GM18508 (cell line): ENCODE data around the gene COG7.
"Not testable (repeated sequence)": the region's sequence is repeated elsewhere in the genome, so short reads cannot be mapped to it uniquely, and the experiment has no call there.

Source experiments
- ATAC-seq: cut with Tn5 transposase; IDR thresholded peaks from one replicate; pipeline ENCODE4 v1.9.1; 2021; ENCODE audit warnings: moderate number of reproducible peaks; ENCODE audit not compliant: insufficient read depth, unreplicated experiment

The COG7 gene

DNA sequence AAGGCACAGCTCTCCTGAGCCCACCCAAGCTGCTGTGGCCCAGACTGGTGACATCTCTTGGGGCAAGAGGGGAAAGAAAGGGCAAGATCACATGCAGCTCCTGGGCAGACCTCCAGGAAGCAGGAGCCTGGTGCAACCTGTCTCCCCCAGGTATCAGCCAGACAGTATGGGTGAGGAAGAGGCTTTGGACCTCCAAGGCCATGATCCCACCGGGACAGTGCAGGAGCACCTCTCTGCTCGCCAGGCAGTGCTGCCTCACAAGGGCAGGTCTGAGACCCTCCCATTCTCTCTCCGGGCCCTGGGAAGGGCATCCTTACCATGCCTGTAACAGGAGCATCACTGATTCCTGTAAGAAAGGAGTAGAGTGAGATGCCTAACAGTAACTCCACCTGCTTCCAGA lies 25.6 kb upstream of the COG7 start:
- no peak for ATAC-seq

DNA sequence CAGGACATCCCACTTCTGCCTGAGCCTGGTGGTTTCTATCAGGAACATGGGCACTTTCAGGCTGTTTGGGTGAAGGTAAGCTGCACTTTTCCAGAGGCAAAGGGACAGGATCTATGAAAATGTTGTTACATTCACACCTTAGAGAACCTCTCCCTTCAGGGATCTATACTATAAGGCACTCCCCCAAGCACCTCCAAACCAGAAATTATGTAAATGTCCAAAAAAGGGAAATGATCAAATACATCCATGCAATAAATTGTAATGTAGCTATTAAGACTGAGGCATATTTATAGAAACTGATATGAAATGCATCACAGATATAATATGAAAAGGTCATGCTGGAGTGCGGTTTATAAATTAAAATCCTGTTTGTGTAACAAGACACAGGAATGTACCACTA lies 23.3 kb upstream of the COG7 start:
- no peak for ATAC-seq

DNA sequence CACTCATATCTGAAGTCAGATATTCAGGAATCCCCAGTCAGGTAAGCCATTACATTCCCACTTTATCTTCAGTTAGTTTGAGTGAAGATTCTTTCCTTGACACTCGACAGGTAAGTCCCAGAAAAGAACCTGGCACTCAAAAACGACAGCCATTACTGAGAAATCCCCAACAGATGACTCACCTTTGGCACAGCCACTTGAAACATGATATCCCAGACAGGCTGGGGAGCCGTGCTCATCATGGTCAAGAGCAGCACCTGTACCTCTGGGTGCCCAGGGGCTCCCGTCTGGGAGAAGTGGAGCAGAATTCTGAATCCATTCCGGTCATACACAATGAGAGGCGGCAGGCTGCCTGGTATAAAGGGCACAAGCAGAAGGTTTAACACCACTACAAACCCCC lies 16.8 kb upstream of the COG7 start:
- ATAC-seq, result no peak

- no peak for ATAC-seq
These were observed 13.3 kb upstream of the COG7 start for GRCh38 chr16:23466162-23466885.

DNA sequence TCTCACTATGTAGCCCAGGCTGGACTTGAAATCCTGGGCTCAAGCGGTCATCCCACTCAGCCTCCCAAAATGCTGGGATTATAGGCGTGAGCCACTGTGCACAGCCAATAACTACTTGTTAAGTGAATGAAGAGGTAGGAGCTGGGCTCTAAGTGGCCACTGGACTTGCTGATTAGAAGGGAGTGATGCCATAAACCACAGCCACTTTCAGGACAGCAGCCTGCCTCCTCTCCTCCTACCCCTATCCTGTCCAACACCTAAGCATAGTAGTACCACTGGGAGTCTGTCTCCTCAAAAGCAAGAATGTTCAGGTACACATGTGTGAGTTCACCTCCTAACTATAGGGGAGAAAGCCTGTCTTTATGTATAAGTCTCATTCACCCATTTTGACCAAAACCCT lies 12.2 kb upstream of the COG7 start:
- no peak for ATAC-seq

- ATAC-seq, result no peak
These were observed 11.2 kb upstream of the COG7 start for GRCh38 chr16:23464196-23464595.

DNA sequence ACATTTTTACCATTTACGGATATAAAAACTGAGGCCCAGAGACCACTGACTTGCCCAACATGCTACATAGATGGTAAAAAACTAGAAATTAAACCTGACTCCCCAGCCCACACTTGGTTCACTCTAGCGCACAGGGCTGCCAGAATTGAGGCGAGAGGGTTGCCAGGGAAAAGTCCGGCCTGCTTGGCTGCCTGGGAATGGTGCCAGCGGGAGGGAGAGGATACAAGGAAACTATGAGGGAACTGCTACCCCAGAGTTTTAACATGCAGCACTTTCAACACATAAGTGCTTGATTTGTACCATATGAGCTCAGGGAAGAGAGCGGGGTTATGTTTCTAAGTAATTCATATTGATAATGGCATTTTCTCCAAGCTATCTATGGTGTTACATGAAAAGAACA lies 10.0 kb upstream of the COG7 start:
- ATAC-seq, result not testable (repeated sequence)

GRCh38 chr16:23453338-23454052 lies 506 bp upstream of the COG7 start:
- ATAC-seq, result no peak

GRCh38 chr16:23452221-23452571 lies 793 bp downstream of the COG7 start:
- ATAC-seq, result no peak

DNA sequence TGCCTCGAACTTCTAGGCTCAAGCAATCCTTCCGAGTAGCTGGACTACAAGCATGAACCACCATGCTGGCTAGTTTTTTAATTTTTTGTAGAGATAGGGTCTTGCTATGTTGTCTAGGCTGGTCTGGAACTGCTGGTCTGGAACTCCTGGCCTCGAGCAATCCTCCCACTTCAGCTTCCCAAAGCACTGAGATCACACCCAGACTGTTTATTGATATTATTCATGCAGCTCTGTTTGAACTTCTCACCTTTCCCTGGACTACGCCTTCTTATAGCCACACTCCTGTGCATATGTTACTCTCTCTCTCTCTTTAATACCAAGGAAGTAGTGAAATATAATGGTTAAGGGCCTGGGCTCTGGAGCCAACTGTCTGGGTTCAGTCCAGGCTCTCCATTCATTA lies 4.6 kb downstream of the COG7 start:
- ATAC-seq, result no peak

DNA sequence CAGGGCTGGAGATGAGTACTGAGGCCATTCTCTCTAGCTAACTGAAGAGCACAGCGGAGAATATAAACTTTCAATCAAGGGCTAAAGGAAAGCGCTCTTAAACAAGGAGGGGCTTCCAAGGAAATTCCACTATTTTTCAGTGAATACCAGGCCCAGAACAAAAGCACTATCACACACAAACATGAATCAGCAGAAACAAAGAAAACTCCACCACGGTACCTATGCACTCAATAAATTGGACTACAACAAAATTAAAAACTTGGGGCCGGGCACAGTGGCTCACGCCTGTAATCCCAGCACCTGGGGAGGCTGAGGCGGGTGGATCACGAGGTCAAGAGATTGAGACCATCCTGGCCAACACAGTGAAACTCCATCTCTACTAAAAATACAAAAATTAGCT lies 15.4 kb downstream of the COG7 start:
- not testable (repeated sequence) for ATAC-seq

- no peak for ATAC-seq
These were observed 16.0 kb downstream of the COG7 start for GRCh38 chr16:23436951-23437350.

DNA sequence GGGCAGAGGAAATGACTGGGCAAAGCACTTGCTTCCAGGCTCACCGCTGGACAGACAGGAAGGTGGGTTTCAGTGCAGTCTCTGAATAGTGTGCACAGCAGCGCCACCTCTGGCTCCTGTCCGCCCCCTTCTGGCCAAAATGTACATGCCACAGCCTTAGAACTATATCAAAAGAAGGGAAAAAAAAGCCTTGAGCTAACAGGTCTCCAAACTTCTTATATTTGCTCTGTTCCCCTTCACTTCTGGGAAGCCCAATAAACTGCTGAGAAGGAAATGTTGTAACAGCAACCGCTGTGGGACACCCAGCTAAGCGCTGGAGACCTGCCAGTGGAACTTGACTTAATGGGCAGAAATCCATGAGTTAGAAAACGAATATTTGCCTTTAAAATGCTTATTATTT lies 17.5 kb downstream of the COG7 start:
- no peak for ATAC-seq

DNA sequence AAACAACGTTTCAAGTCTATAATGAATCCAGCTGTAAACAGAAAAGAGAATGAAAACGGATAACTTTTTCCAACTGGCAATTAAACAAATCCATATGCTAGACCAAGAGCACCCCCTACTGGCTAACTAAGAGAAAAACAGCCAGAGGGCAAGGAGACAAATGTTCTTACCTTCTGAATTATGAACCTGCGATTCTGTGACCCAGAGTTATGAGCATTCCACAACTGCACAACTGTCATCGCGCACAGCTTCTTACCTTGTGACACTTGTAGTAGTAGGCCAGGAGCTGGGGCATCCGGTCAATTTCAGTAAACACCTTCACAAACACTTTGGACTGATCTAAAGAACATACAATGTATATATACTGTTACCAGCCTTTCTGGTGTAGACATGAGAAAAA lies 18.6 kb downstream of the COG7 start:
- ATAC-seq, result no peak

DNA sequence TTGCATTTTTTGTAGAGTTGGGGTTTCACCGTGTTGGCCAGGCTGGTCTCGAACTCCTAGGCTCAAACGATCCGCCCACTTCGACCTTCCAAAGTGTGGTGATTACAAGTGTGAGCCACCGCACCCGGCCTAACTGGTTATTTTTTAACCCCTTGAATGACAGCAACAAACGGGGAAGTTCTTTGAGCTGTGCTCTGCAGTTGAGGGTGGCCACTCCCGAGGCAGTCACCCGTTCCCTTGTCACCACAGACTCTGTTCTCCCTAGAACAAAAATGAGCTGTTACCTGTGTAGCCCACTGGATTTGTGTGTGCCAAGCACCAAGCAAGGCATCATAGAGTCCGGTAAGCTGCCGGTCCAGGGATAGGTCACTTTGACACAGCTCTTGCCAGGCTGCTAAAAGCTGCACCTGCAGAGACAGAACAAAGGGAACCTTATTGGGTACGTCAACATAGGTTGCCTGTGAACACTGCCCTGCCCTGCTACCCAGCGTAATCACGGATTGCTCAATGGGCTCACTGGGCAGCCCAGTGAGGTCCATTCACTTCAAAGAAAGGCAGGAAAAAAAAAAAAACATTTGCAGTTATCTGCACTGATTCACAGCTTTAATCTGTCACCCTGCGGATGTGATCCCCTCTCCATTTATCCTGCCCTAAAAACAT lies 19.6 kb downstream of the COG7 start:
- ATAC-seq, result no peak

GRCh38 chr16:23432176-23433128 lies 20.5 kb downstream of the COG7 start:
- ATAC-seq, result no peak

GRCh38 chr16:23428351-23428750 lies 24.6 kb downstream of the COG7 start:
- no peak for ATAC-seq

DNA sequence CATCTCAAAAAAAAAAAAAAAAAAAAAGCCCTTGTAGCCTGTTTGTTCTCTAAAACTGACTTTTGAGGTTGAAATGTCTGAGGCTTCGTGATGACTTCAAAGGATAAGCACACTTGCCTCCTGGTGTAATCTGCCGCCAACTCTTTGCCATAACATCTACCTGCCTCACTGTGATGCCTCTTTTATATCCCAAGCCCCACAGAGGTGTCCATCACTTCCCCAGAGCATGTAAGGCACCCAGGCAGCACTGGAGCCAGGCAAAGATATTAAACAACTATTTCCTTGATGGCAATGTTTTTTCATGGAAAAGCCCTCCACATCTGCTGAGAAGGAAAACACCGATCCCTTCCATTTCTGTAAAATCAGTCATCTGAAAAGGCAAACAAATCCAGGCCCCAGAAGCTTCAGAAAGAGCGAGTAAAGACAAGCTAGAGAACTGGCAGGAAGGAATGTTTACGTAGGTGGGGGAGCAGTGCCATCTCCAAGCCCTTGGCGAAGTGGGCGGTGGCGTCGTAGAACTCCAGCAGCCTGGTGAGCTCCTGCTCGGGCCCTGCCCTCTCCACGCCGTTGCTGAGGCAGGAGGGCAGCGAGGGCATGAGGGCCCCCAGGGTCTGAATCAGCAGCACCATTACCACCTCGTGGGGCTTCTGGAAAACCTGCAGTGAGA lies 28.6 kb downstream of the COG7 start:
- no peak for ATAC-seq

DNA sequence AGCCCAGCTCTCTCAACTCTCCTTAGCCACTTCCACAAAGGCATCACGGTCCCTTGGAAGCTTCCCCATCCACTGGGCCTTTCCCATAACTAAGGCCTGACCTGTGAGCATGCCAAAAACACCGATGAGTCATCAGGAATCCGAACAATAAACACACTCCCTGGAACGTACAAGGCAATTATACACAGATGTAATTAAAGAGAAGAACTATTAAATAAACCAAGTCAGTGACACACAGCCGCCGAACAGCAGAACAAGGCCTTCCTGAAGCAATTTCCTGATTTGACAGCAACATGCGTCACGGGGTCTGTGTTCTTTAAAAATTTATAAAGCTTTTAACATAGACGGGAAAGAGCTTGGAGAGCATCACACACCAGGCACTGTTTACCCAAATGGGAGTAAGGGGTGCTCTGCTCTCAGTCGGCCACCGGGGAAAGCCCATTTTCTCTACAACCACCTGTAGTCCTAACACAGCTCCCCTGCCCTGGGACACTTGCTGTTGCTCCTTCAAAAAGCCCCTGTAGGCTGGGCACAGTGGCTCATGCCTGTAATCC lies 29.4 kb downstream of the COG7 start:
- ATAC-seq, result no peak

GRCh38 chr16:23420011-23420410 lies 33.0 kb downstream of the COG7 start:
- ATAC-seq, result no peak
